H1 (cell line): Measurements from ENCODE around the gene SPEM3. TPM values are rescaled to one million over a fixed set of nuclear protein-coding genes. Genes with fewer than 3 reads are reported as not detected.

Experiments
- ATF2 ChIP-seq: IDR thresholded peaks from 2 replicates; pipeline ENCODE4 v1.6.1; 2012; ENCODE audit warnings: low read length, inconsistent platforms
- ATF3 ChIP-seq: IDR thresholded peaks from 2 replicates; pipeline ENCODE4 v1.6.1; 2011; ENCODE audit warnings: low read depth, mild to moderate bottlenecking, low read length; ENCODE audit not compliant: insufficient read depth
- CTBP2 ChIP-seq: IDR thresholded peaks from 2 replicates; pipeline ENCODE4 v1.7.0; 2011; ENCODE audit warnings: borderline replicate concordance, mild to moderate bottlenecking, moderate library complexity, mixed read lengths, low read length; ENCODE audit not compliant: insufficient read depth, insufficient read length
- FOSL1 ChIP-seq: IDR thresholded peaks from 2 replicates; pipeline ENCODE4 v1.6.1; 2011; ENCODE audit warnings: mild to moderate bottlenecking, low read depth, low read length, moderate library complexity; ENCODE audit not compliant: insufficient read depth
- KDM1A ChIP-seq: fragments of 200-600, 300-600 bp; sonication (generic); IDR thresholded peaks from 2 replicates; pipeline ENCODE4 v1.7.1; 2016; ENCODE audit warnings: mild to moderate bottlenecking, low read length, borderline replicate concordance
- RAD21 ChIP-seq, 2 experiments: IDR thresholded peaks in 1 of 2; conservative IDR thresholded peaks in 1 of 2; 2 replicates each; pipeline ENCODE4 v1.6.1; 2011; ENCODE audit warnings: low read depth in 2 of 2, low read length in 2 of 2, improper control_type of control experiment in 1 of 2, inconsistent platforms in 1 of 2, mild to moderate bottlenecking in 1 of 2, moderate library complexity in 1 of 2
- RBBP5 ChIP-seq: IDR thresholded peaks from 2 replicates; pipeline ENCODE4 v1.7.1; 2012; ENCODE audit warnings: low read depth, mild to moderate bottlenecking, inconsistent platforms, low read length, moderate library complexity, borderline replicate concordance
- SUZ12 ChIP-seq: fragments of 200-600 bp; sonication (generic); IDR thresholded peaks from 2 replicates; pipeline ENCODE4 v1.6.1; 2012; ENCODE audit warnings: mild to moderate bottlenecking, inconsistent platforms, low read length, moderate library complexity, mixed read lengths
- polyA plus RNA-seq, 7 experiments: library from polyadenylated mRNA; depleted of rRNA in 3 of 7; stranded (reverse) in 5 of 7; unstranded in 2 of 7; fragments of >200 nt in 5 of 7; fragments of 200-250 nt in 2 of 7; gene quantifications; 1 replicate in 5 of 7; 2 replicates in 1 of 7; 4 replicates in 1 of 7; pipeline versions ENCODE4 v1.2.1 to v1.2.3, GENCODE V29; 2011 to 2013; ENCODE audit warnings: missing spikeins in 2 of 7, mixed read lengths in 2 of 7
- total RNA-seq: library from RNA; stranded (reverse); fragmentation: NEBNext Ultra II Directional; extraction: Animal tissue kit (Norgen Biotek cat#: 25700); gene quantifications from 2 replicates; pipeline ENCODE4 v1.2.1, GENCODE V29; 2021

SPEM3 gene
- total and polyA plus RNA-seq, 2 of the 8 experiments (the other 6 are each of a cell fraction or from before 2014, with no cell fraction given), result 0.02 TPM; not detected in 1

GRCh38 chr17:7425756-7426155 is 2.9 kb upstream of the SPEM3 start (continued):
- TF ChIP-seq SUZ12 (no peak), KDM1A (no peak), CTBP2 (no peak), ATF3 (no peak), ATF2 (no peak), RBBP5 (no peak), RAD21 (IDR thresholded peaks at IDR 0.05 in 1 of 2, conservative IDR thresholded peaks at IDR 0.05 in 1 of 2; ENCODE audit: low read depth in 2 of 2, low read length in 2 of 2) (no peak), FOSL1 (no peak)
